ENCODE data around the gene COL20A1.

Gene COL20A1

GRCh38 chr20:63260521-63260920 is 32.5 kb upstream of the COL20A1 start:
- TF ChIP-seq CTCF (IDR thresholded peaks at IDR 0.05; ENCODE audit: low read depth, low read length, missing control alignments): no peak
- DNase-seq (ENCODE audit: extremely low read depth, low read depth): no peak
- H3K4me3 ChIP-seq (replicated peaks; ENCODE audit: low read depth, low read length): no peak overlapping the region

DNA sequence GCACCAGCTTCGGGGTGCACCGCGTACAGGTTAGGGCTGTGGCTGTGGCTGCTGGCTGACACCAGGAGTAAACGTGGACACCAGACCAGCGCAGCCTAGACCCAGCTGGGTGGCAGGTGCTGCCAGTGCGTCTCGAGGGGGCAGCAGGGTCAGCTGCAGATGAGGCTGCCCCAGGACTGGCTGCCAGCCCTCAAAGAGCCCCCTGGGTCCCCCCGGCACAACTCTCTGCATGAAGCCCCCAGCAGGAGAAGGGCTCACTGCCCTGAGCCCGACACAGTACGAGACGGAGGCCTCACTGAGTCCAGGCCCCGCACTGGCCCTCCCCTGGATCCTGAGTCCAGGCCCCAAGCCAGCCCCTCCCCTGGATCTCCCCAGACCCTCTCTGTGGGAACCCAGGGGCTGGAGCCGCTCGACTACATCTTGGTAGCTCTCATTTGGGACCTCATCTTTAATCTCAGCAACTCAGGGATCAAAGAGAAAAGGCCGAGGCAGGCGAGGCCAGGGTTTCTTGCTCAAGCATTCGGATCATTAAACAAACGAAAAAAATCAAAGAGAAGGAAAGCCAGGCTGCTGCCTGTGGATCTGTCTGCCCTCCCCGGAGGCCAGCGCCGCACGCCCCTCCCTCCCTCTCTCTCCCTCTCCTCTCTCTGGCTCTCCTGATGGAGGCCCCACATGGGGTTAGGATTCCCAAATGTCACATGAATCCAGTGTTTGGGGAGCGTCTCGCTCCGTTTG is 31.8 kb upstream of the COL20A1 start:
- DNase-seq (ENCODE audit: extremely low read depth, low read depth): no peak
- TF ChIP-seq CTCF (IDR thresholded peaks at IDR 0.05; ENCODE audit: low read depth, low read length, missing control alignments): no peak
- no peak overlapping the region for H3K4me3 ChIP-seq (replicated peaks; ENCODE audit: low read depth, low read length)

- DNase-seq (ENCODE audit: extremely low read depth, low read depth): no peak
- TF ChIP-seq CTCF (IDR thresholded peaks at IDR 0.05; ENCODE audit: low read depth, low read length, missing control alignments): no peak
- H3K4me3 ChIP-seq (replicated peaks; ENCODE audit: low read depth, low read length): no peak overlapping the region
These were observed 31.0 kb upstream of the COL20A1 start for GRCh38 chr20:63261795-63262528.

DNA sequence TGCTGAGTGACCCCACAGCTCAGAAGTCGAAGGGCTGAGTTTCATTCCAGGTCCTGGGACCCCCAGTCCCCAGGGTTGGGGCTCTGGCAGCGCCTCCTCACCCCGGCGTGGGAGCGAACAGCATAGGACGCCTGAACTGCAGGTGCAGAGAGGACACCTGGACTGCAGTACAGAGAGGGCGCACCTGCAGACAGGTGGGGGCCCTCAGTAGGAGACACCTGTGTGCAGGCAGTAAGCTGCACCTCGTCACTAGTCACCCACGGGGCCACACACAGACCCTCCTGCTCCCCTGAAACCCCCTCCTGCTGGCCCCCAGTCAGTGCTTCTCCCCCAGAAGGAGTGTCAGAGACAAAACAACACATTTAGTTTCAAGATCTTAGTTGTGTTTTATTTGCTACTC is 30.1 kb upstream of the COL20A1 start:
- no peak overlapping the region for H3K4me3 ChIP-seq (replicated peaks; ENCODE audit: low read depth, low read length)
- TF ChIP-seq CTCF (IDR thresholded peaks at IDR 0.05; ENCODE audit: low read depth, low read length, missing control alignments): no peak
- DNase-seq (ENCODE audit: extremely low read depth, low read depth): no peak

DNA sequence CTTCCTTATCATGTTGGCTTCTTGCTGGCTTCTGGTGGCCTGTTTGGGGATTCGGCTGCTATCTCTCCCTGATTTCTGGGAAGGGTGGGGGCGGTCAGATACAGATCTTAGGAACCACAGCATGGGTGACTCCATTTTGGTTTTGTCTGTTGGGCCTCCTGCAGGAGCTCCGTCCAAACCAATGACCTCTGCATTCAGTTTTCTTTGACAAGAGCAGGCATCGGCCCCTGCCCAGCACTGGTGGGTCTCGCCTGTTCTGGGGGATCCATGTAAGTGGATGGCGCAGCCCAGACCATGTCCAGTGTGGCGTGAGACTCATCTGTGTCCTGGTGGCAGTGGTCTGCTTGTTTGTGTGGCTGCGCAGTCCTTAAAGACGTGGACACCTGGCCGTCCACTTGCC is 29.0 kb upstream of the COL20A1 start:
- DNase-seq (ENCODE audit: extremely low read depth, low read depth): no peak
- TF ChIP-seq CTCF (IDR thresholded peaks at IDR 0.05; ENCODE audit: low read depth, low read length, missing control alignments): no peak

GRCh38 chr20:63264519-63264918 is 28.5 kb upstream of the COL20A1 start:
- no peak for DNase-seq (ENCODE audit: extremely low read depth, low read depth)
- no peak for TF ChIP-seq CTCF (IDR thresholded peaks at IDR 0.05; ENCODE audit: low read depth, low read length, missing control alignments)
- H3K4me3 ChIP-seq (replicated peaks; ENCODE audit: low read depth, low read length): no peak overlapping the region

More for the DNA sequence above, 29.0 kb upstream of the COL20A1 start:
- no peak overlapping the region for H3K4me3 ChIP-seq (replicated peaks; ENCODE audit: low read depth, low read length)

Measured in HFF-Myc (cell line).